ENCODE measurements around the gene LCAT. TPM values are rescaled to one million over a fixed set of nuclear protein-coding genes. Genes with fewer than 3 reads are reported as not detected.

Gene LCAT
- total and polyA plus RNA-seq, 9 of the 15 experiments (the other 6 are each of a cell fraction or from before 2014, with no cell fraction given), result 0.46 to 21.0 (median 5.0) TPM

DNA sequence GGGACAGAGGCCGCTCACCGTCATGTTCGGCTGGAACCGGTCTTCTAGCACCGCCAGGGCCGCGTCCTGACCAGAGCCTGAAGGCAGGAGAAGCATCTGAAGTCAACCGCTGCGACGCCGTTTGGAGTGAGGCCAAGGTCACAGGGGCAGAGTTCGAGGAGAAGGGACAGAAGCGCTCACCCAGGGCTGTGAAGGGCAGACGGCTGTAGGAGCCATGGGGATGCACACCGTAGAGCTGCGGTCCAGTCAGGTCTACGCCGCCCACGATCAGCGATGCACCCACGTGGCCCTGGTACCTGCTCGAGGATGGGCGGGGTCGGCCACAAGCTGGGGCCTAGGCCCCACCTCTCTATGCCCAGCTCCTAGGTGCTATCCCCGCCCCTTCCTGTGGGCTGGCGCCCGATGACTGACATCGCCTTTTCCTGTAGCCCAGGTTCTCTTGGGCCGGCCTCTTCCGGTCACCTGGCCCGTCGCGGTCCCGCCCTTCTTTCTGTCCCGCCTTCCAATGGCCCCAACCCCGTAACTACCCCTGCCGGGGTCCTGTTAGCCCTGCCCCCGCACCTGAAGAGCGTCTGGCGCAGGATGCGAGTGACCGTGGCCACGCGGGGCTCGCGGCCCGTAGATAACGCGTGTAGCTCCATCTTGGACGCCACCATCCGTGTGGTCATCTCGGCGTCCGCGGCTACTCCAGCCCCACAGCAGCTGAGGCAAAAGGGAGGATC, 8.4 kb downstream of the LCAT start (continued):
- TF ChIP-seq, protein P1, sequence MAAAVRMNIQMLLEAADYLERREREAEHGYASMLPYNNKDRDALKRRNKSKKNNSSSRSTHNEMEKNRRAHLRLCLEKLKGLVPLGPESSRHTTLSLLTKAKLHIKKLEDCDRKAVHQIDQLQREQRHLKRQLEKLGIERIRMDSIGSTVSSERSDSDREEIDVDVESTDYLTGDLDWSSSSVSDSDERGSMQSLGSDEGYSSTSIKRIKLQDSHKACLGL (CRISPR knock-in tag; IDR thresholded peaks at IDR 0.05; ENCODE audit: borderline replicate concordance, poor library complexity, severe bottlenecking), result peak; percentile 86
- TF ChIP-seq, protein P2, sequence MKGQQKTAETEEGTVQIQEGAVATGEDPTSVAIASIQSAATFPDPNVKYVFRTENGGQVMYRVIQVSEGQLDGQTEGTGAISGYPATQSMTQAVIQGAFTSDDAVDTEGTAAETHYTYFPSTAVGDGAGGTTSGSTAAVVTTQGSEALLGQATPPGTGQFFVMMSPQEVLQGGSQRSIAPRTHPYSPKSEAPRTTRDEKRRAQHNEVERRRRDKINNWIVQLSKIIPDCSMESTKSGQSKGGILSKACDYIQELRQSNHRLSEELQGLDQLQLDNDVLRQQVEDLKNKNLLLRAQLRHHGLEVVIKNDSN (CRISPR knock-in tag; IDR thresholded peaks at IDR 0.05), result peak; percentile 96
- 0 out of 4 replicates have a peak, but pooled peaks of 1 of the 2 experiments have one; percentile 38 for TF ChIP-seq NONO (IDR thresholded peaks at IDR 0.05; ENCODE audit: low read depth in 2 of 2, low read length in 1 of 2)
- TF ChIP-seq FIP1L1 (IDR thresholded peaks at IDR 0.05; ENCODE audit: low read depth, low read length, poor library complexity, severe bottlenecking), result peak; percentile 72
- TF ChIP-seq, protein P3, sequence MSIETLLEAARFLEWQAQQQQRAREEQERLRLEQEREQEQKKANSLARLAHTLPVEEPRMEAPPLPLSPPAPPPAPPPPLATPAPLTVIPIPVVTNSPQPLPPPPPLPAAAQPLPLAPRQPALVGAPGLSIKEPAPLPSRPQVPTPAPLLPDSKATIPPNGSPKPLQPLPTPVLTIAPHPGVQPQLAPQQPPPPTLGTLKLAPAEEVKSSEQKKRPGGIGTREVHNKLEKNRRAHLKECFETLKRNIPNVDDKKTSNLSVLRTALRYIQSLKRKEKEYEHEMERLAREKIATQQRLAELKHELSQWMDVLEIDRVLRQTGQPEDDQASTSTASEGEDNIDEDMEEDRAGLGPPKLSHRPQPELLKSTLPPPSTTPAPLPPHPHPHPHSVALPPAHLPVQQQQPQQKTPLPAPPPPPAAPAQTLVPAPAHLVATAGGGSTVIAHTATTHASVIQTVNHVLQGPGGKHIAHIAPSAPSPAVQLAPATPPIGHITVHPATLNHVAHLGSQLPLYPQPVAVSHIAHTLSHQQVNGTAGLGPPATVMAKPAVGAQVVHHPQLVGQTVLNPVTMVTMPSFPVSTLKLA (conservative IDR thresholded peaks at IDR 0.05), result peak; percentile 97 to 99
- no peak for TF ChIP-seq RBM34 (IDR thresholded peaks at IDR 0.05; ENCODE audit: borderline replicate concordance, insufficient read depth, low read length)
- TF ChIP-seq NR2C2 (CRISPR knock-in tag; IDR thresholded peaks at IDR 0.05), result peak; percentile 50; the same call in 1 of the 2 replicates
- TF ChIP-seq NR2C2 (tag; IDR thresholded peaks at IDR 0.05), result peak; percentile 93
- no peak for TF ChIP-seq NFYB (IDR thresholded peaks at IDR 0.05; ENCODE audit: extremely low read depth, insufficient read length)
- TF ChIP-seq ZNF764 (CRISPR knock-in tag; IDR thresholded peaks at IDR 0.05; ENCODE audit: low read depth), result peak; percentile 61
- TF ChIP-seq, protein P4, sequence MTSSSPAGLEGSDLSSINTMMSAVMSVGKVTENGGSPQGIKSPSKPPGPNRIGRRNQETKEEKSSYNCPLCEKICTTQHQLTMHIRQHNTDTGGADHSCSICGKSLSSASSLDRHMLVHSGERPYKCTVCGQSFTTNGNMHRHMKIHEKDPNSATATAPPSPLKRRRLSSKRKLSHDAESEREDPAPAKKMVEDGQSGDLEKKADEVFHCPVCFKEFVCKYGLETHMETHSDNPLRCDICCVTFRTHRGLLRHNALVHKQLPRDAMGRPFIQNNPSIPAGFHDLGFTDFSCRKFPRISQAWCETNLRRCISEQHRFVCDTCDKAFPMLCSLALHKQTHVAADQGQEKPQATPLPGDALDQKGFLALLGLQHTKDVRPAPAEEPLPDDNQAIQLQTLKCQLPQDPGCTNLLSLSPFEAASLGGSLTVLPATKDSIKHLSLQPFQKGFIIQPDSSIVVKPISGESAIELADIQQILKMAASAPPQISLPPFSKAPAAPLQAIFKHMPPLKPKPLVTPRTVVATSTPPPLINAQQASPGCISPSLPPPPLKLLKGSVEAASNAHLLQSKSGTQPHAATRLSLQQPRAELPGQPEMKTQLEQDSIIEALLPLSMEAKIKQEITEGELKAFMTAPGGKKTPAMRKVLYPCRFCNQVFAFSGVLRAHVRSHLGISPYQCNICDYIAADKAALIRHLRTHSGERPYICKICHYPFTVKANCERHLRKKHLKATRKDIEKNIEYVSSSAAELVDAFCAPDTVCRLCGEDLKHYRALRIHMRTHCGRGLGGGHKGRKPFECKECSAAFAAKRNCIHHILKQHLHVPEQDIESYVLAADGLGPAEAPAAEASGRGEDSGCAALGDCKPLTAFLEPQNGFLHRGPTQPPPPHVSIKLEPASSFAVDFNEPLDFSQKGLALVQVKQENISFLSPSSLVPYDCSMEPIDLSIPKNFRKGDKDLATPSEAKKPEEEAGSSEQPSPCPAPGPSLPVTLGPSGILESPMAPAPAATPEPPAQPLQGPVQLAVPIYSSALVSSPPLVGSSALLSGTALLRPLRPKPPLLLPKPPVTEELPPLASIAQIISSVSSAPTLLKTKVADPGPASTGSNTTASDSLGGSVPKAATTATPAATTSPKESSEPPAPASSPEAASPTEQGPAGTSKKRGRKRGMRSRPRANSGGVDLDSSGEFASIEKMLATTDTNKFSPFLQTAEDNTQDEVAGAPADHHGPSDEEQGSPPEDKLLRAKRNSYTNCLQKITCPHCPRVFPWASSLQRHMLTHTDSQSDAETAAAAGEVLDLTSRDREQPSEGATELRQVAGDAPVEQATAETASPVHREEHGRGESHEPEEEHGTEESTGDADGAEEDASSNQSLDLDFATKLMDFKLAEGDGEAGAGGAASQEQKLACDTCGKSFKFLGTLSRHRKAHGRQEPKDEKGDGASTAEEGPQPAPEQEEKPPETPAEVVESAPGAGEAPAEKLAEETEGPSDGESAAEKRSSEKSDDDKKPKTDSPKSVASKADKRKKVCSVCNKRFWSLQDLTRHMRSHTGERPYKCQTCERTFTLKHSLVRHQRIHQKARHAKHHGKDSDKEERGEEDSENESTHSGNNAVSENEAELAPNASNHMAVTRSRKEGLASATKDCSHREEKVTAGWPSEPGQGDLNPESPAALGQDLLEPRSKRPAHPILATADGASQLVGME (CRISPR knock-in tag; IDR thresholded peaks at IDR 0.05), result no peak; the same call in 1 of the 2 replicates
- peak; percentile 56; the same call in 1 of the 2 replicates for TF ChIP-seq CBX1 (IDR thresholded peaks at IDR 0.05; ENCODE audit: low read depth)
- no peak for TF ChIP-seq MTA1 (IDR thresholded peaks at IDR 0.05; ENCODE audit: borderline replicate concordance)
- TF ChIP-seq ZBTB7A (IDR thresholded peaks at IDR 0.05; ENCODE audit: borderline replicate concordance, control insufficient read depth, low read depth, low read length), result peak; percentile 78; the same call in 1 of the 2 replicates
- peak; percentile 50; the same call in 1 of the 2 replicates for TF ChIP-seq KLF13 (tag; IDR thresholded peaks at IDR 0.05; ENCODE audit: borderline replicate concordance, low read depth)
- TF ChIP-seq JUND (IDR thresholded peaks at IDR 0.05; ENCODE audit: borderline replicate concordance, low read depth, low read length), result peak; percentile 24; the same call in 1 of the 2 replicates
- no peak for TF ChIP-seq JUND (tag; IDR thresholded peaks at IDR 0.05; ENCODE audit: borderline replicate concordance, low read depth, low read length)
